HEK293 (cell line): ENCODE measurements around the gene PAX7.

Source experiments
- YY1 ChIP-seq: fragments of 450-650 bp; formaldehyde crosslinking; IDR thresholded peaks from 2 replicates; pipeline ENCODE4 v1.5.1; 2018; ENCODE audit warnings: missing biosample characterization, missing genetic modification characterization
- ZNF138 ChIP-seq: fragments of 450-650 bp; formaldehyde crosslinking; IDR thresholded peaks from 2 replicates; pipeline ENCODE4 v1.5.1; 2016; ENCODE audit warnings: missing biosample characterization, missing genetic modification characterization, borderline replicate concordance
- ZNF785 ChIP-seq: fragments of 450-650 bp; formaldehyde crosslinking; IDR thresholded peaks from 2 replicates; pipeline ENCODE4 v1.5.1; 2016; ENCODE audit warnings: missing biosample characterization, missing genetic modification characterization
- TF ChIP-seq, protein P1 (sequence below): fragments of 450-650 bp; formaldehyde crosslinking; IDR thresholded peaks from 2 replicates; pipeline ENCODE4 v1.5.1; 2017; ENCODE audit warnings: missing biosample characterization, missing genetic modification characterization

DNA sequence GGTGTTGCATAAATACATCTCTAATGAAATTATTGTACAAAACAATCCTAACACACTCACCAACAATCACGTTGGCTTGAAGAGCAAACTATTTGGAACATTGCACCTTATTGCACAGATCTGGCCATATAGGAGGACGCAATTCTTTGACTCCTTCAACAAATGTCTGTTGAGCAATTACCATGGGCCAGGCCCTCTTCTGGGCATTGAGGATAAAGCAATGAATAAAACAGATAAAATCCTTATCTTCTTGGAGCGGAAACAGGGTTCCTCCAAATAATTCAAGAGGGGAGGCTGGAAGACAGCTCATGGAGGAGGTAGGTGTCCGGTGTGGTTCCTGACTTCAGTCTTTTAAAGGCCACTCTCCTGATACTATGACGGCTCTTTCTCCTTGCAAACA, 43.3 kb downstream of the PAX7 start:
- TF ChIP-seq, protein P1, sequence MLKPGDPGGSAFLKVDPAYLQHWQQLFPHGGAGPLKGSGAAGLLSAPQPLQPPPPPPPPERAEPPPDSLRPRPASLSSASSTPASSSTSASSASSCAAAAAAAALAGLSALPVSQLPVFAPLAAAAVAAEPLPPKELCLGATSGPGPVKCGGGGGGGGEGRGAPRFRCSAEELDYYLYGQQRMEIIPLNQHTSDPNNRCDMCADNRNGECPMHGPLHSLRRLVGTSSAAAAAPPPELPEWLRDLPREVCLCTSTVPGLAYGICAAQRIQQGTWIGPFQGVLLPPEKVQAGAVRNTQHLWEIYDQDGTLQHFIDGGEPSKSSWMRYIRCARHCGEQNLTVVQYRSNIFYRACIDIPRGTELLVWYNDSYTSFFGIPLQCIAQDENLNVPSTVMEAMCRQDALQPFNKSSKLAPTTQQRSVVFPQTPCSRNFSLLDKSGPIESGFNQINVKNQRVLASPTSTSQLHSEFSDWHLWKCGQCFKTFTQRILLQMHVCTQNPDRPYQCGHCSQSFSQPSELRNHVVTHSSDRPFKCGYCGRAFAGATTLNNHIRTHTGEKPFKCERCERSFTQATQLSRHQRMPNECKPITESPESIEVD (tag by site-specific recombination) = no peak
- TF ChIP-seq ZNF785 (tag by site-specific recombination) = no peak
- no peak for TF ChIP-seq YY1 (tag by site-specific recombination)
- TF ChIP-seq ZNF138 = no peak
